ENCODE results near the gene KLRF1.

DNA sequence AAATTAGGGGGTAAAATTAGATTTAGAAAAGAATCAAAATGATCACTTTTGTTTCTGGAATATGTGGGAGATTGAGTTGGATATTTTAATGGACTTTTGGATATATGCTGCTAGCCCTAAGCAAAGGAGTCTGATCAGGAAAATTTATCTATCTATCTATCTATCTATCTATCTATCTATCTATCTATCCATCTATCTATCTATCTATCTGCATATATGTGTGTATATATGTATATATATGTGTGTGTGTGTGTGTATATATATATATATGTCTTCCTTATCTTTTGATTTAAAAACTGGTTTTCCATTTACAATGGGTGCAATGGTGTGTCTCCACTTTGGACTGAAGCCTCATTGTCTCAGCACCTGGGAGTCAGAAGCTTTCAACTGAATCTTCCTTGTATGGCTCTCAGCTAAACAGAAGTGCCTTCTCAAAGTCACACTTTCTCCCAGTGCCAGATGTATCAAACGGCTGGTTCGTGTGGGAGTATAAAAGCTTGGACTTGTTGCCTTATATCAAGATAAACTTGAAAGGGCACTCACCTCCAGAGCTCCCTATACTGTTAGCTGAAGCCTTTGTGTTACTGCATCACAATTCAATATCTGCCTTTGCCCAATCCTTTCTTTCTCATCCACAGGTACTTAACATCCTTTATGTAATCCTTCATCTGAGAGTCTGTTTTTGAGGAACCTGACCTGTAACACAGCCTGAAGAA, 34.9 kb upstream of the KLRF1 start:
- TF ChIP-seq, protein P1, sequence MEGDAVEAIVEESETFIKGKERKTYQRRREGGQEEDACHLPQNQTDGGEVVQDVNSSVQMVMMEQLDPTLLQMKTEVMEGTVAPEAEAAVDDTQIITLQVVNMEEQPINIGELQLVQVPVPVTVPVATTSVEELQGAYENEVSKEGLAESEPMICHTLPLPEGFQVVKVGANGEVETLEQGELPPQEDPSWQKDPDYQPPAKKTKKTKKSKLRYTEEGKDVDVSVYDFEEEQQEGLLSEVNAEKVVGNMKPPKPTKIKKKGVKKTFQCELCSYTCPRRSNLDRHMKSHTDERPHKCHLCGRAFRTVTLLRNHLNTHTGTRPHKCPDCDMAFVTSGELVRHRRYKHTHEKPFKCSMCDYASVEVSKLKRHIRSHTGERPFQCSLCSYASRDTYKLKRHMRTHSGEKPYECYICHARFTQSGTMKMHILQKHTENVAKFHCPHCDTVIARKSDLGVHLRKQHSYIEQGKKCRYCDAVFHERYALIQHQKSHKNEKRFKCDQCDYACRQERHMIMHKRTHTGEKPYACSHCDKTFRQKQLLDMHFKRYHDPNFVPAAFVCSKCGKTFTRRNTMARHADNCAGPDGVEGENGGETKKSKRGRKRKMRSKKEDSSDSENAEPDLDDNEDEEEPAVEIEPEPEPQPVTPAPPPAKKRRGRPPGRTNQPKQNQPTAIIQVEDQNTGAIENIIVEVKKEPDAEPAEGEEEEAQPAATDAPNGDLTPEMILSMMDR (conservative IDR thresholded peaks at IDR 0.05; ENCODE audit: low read depth, low read length) = no peak
- TF ChIP-seq EZH2 (IDR thresholded peaks at IDR 0.05; ENCODE audit: low read length, unreplicated experiment) (no peak), EZH2phosphoT487 (IDR thresholded peaks at IDR 0.05; ENCODE audit: borderline replicate concordance, low read length) (no peak)

All from PC-3 (cell line).